Measurements from ENCODE around the gene TNIK.

The TNIK gene

DNA sequence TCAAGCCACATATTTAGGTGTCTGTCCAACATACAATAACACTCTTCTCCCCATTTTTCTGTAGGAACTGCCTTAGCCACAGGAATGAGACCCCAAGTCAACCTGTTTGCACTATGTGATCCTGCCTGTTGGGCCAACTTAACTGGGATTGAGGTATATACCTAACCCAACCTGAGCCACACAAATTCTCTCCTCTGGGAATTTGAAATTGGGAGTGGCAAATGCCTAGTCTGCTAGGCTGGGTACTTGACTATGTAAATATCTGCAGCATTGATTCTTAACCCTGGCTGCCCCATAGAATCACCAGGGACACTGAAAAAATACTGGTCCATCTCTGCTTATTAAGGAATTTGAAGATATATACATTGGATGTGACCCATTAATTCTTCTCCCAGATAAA lies 35.2 kb upstream of the TNIK start:
- Histone ChIP-seq H2AFZ (ENCODE audit: low read length) (no peak overlapping the region), H3K79me2 (ENCODE audit: insufficient read depth, low read length) (no peaks in the 10 kb centered on the region), H3K4me2 (ENCODE audit: low read depth, low read length, poor library complexity, severe bottlenecking) (no peak overlapping the region), H3K9ac (ENCODE audit: low read depth, low read length, poor library complexity, severe bottlenecking) (no peak overlapping the region), H3F3A (ENCODE audit: low read depth) (no peaks in the 10 kb centered on the region; the same call in 1 of the 2 replicates), H3K4me3 (ENCODE audit: low read length, poor library complexity, severe bottlenecking) (no peak overlapping the region), H4K20me1 (ENCODE audit: insufficient read depth, low read length, poor library complexity, severe bottlenecking) (no peaks in the 10 kb centered on the region), H3K36me3 (ENCODE audit: insufficient read depth, low read length) (no peaks in the 10 kb centered on the region), H3K9me2 (replicated peaks; ENCODE audit: low read depth, low read length) (peaks cover 4% of the 10 kb centered on the region; the same call in 1 of the 2 replicates), H3K27me3 (ENCODE audit: insufficient read depth, low read length, poor library complexity, severe bottlenecking) (no peaks in the 10 kb centered on the region), H3K9me3 (ENCODE audit: insufficient read depth, low read depth, low read length) (no peaks in the 10 kb centered on the region), H3K4me1 (ENCODE audit: insufficient read depth, low read length, poor library complexity, severe bottlenecking) (peaks cover 31% of the 10 kb centered on the region)
- TF ChIP-seq, protein P1, sequence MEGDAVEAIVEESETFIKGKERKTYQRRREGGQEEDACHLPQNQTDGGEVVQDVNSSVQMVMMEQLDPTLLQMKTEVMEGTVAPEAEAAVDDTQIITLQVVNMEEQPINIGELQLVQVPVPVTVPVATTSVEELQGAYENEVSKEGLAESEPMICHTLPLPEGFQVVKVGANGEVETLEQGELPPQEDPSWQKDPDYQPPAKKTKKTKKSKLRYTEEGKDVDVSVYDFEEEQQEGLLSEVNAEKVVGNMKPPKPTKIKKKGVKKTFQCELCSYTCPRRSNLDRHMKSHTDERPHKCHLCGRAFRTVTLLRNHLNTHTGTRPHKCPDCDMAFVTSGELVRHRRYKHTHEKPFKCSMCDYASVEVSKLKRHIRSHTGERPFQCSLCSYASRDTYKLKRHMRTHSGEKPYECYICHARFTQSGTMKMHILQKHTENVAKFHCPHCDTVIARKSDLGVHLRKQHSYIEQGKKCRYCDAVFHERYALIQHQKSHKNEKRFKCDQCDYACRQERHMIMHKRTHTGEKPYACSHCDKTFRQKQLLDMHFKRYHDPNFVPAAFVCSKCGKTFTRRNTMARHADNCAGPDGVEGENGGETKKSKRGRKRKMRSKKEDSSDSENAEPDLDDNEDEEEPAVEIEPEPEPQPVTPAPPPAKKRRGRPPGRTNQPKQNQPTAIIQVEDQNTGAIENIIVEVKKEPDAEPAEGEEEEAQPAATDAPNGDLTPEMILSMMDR (conservative IDR thresholded peaks at IDR 0.05; ENCODE audit: low read length): no peak
- TF ChIP-seq EZH2phosphoT487 (IDR thresholded peaks at IDR 0.05; ENCODE audit: borderline replicate concordance): no peak

DNA sequence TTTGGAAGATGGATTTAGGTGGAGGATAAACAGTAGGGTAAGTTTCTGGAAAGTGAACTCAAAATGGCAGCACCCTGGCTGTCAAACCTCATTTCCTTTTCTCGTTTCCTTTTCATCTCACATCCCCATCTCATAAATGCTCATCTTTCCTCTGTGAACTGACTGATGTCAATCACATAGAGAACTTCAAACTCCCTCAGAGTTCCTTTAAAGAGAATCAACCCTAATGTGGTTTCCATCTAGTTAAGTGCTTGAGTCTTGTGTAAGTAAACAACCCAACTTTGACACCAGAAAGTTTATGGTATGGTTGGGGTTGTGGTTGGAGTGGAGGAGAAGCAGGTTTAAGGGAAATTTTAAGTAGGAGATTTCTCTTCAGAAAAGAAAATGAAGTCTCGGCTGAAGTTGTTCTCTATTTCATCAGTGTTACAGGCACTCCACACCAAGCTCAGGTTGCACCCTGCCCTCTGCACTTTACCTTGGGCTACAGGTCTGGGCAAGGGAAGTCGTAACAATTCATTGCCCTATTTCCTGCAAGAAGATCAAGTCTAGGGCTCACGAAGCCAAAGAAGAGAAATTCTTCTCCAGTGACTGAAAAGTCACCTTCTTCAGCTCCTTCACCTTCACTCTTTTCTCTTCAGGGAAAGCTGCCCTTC lies 34.4 kb upstream of the TNIK start:
- Histone ChIP-seq H3K4me3 (ENCODE audit: low read length, poor library complexity, severe bottlenecking) (peak overlapping the region; percentile 6), H3K4me1 (ENCODE audit: insufficient read depth, low read length, poor library complexity, severe bottlenecking) (peaks cover 31% of the 10 kb centered on the region), H3K9ac (ENCODE audit: low read depth, low read length, poor library complexity, severe bottlenecking) (no peak overlapping the region), H4K20me1 (ENCODE audit: insufficient read depth, low read length, poor library complexity, severe bottlenecking) (no peaks in the 10 kb centered on the region), H3K9me2 (replicated peaks; ENCODE audit: low read depth, low read length) (peaks cover 4% of the 10 kb centered on the region; the same call in 1 of the 2 replicates), H2AFZ (ENCODE audit: low read length) (peak overlapping the region; percentile 21; the same call in 1 of the 2 replicates), H3K9me3 (ENCODE audit: insufficient read depth, low read depth, low read length) (no peaks in the 10 kb centered on the region), H3K79me2 (ENCODE audit: insufficient read depth, low read length) (no peaks in the 10 kb centered on the region), H3K4me2 (ENCODE audit: low read depth, low read length, poor library complexity, severe bottlenecking) (peak overlapping the region; percentile 58), H3F3A (ENCODE audit: low read depth) (no peaks in the 10 kb centered on the region; the same call in 1 of the 2 replicates), H3K36me3 (ENCODE audit: insufficient read depth, low read length) (no peaks in the 10 kb centered on the region), H3K27me3 (ENCODE audit: insufficient read depth, low read length, poor library complexity, severe bottlenecking) (no peaks in the 10 kb centered on the region)
- TF ChIP-seq, protein P1 (conservative IDR thresholded peaks at IDR 0.05; ENCODE audit: low read length): no peak

DNA sequence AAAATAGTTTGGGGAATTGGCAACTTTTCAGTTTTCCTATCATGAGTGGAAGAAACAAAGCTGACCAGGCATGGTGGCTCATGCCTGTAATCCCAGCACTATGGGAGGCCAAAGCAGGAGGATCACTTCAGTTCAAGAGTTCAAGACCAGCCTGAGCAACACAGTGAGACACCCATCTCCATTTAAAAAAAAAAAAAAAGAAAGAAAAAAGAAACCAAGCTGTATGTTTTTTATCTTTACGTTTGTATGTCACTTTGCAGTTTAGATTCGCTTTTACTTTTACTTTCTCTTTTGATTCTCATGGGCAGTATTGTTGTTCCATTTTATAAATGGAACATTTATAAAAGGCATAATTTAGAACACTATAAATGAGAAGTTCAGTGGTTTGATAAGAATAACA lies 31.2 kb upstream of the TNIK start:
- Histone ChIP-seq H3K9ac (ENCODE audit: low read depth, low read length, poor library complexity, severe bottlenecking) (peak overlapping the region; percentile 14), H3K36me3 (ENCODE audit: insufficient read depth, low read length) (no peaks in the 10 kb centered on the region), H3K79me2 (ENCODE audit: insufficient read depth, low read length) (no peaks in the 10 kb centered on the region), H3K4me3 (ENCODE audit: low read length, poor library complexity, severe bottlenecking) (peak overlapping the region; percentile 43), H3K9me2 (replicated peaks; ENCODE audit: low read depth, low read length) (peaks cover 4% of the 10 kb centered on the region; the same call in 1 of the 2 replicates), H3F3A (ENCODE audit: low read depth) (no peaks in the 10 kb centered on the region; the same call in 1 of the 2 replicates), H3K4me1 (ENCODE audit: insufficient read depth, low read length, poor library complexity, severe bottlenecking) (peaks cover 31% of the 10 kb centered on the region), H3K4me2 (ENCODE audit: low read depth, low read length, poor library complexity, severe bottlenecking) (peak overlapping the region; percentile 62), H2AFZ (ENCODE audit: low read length) (peak overlapping the region; percentile 82), H3K9me3 (ENCODE audit: insufficient read depth, low read depth, low read length) (no peaks in the 10 kb centered on the region), H3K27me3 (ENCODE audit: insufficient read depth, low read length, poor library complexity, severe bottlenecking) (no peaks in the 10 kb centered on the region), H4K20me1 (ENCODE audit: insufficient read depth, low read length, poor library complexity, severe bottlenecking) (no peaks in the 10 kb centered on the region)
- TF ChIP-seq, protein P1 (conservative IDR thresholded peaks at IDR 0.05; ENCODE audit: low read length): no peak
- TF ChIP-seq EZH2phosphoT487 (IDR thresholded peaks at IDR 0.05; ENCODE audit: borderline replicate concordance): no peak

All from Loucy (cell line).